Measurements from ENCODE around the gene NOTO. TPM values are rescaled to one million over a fixed set of nuclear protein-coding genes. Genes with fewer than 3 reads are reported as not detected.

The NOTO gene
- polyA plus RNA-seq, 1 experiment, result not detected

GRCh38 chr2:73243884-73244570, 41.7 kb downstream of the NOTO start:
- TF ChIP-seq CTCF (IDR thresholded peaks at IDR 0.05; ENCODE audit: low read depth, low read length), result no peak
- no peaks in the 10 kb centered on the region for H3K9me3 ChIP-seq (ENCODE audit: control insufficient read depth, insufficient read depth, low read length)
- H3K27ac ChIP-seq (ENCODE audit: low read depth, low read length), result no peak overlapping the region
- POLR2A ChIA-PET, result interaction anchor here (3.7 kb wide), 1 partner anchor 10 kb away, joined by 14 read pairs; the partner anchor contains the start of genes CCT7 and PRADC1
- no peak for DNase-seq (ENCODE audit: low read depth, low spot score)
- CTCF ChIA-PET, result interaction anchor here (1.5 kb wide), 1 partner anchor 18 kb away, joined by 4 read pairs; no protein-coding TSS in a partner anchor
- no peak overlapping the region for H3K4me3 ChIP-seq (ENCODE audit: low read depth, low read length)
- no peaks in the 10 kb centered on the region for H3K27me3 ChIP-seq (ENCODE audit: control insufficient read depth, insufficient read depth, low read length)

GRCh38 chr2:73244580-73244979, 42.2 kb downstream of the NOTO start:
- no peak for DNase-seq (ENCODE audit: low read depth, low spot score)
- no peak overlapping the region for H3K27ac ChIP-seq (ENCODE audit: low read depth, low read length)
- no peaks in the 10 kb centered on the region for H3K9me3 ChIP-seq (ENCODE audit: control insufficient read depth, insufficient read depth, low read length)
- TF ChIP-seq CTCF (IDR thresholded peaks at IDR 0.05; ENCODE audit: low read depth, low read length), result no peak
- no peaks in the 10 kb centered on the region for H3K27me3 ChIP-seq (ENCODE audit: control insufficient read depth, insufficient read depth, low read length)
- ChIA-PET CTCF (interaction anchor here (1.5 kb wide), 1 partner anchor 17 kb away, joined by 4 read pairs; no protein-coding TSS in a partner anchor), POLR2A (interaction anchor here (3.7 kb wide), 1 partner anchor 11 kb away, joined by 14 read pairs; the partner anchor contains the start of genes CCT7 and PRADC1)
- no peak overlapping the region for H3K4me3 ChIP-seq (ENCODE audit: low read depth, low read length)

- Histone ChIP-seq H3K9me3 (ENCODE audit: control insufficient read depth, insufficient read depth, low read length) (no peaks in the 10 kb centered on the region), H3K27ac (ENCODE audit: low read depth, low read length) (no peak overlapping the region), H3K27me3 (ENCODE audit: control insufficient read depth, insufficient read depth, low read length) (no peaks in the 10 kb centered on the region), H3K4me3 (ENCODE audit: low read depth, low read length) (no peak overlapping the region)
- no peak for DNase-seq (ENCODE audit: low read depth, low spot score)
- CTCF ChIA-PET, result interaction anchor here (1.1 kb wide), 1 partner anchor 21 kb away, joined by 5 read pairs; no protein-coding TSS in a partner anchor
- TF ChIP-seq CTCF (IDR thresholded peaks at IDR 0.05; ENCODE audit: low read depth, low read length), result no peak
- POLR2A ChIA-PET, result no interaction called here
These were observed 44.5 kb downstream of the NOTO start for GRCh38 chr2:73246850-73247249.

GRCh38 chr2:73249636-73250035, 47.3 kb downstream of the NOTO start:
- no peak overlapping the region for H3K4me3 ChIP-seq (ENCODE audit: low read depth, low read length)
- CTCF ChIA-PET, result no interaction called here
- H3K27ac ChIP-seq (ENCODE audit: low read depth, low read length), result no peak overlapping the region
- POLR2A ChIA-PET, result interaction anchor here (0.7 to 2.1 kb wide), 3 partner anchors 14 to 17 kb away, joined by 3 to 5 read pairs (median 4); partner anchors contain the start of genes CCT7 and PRADC1
- H3K9me3 ChIP-seq (ENCODE audit: control insufficient read depth, insufficient read depth, low read length), result no peaks in the 10 kb centered on the region
- no peak for TF ChIP-seq CTCF (IDR thresholded peaks at IDR 0.05; ENCODE audit: low read depth, low read length)
- DNase-seq (ENCODE audit: low read depth, low spot score), result no peak
- H3K27me3 ChIP-seq (ENCODE audit: control insufficient read depth, insufficient read depth, low read length), result no peaks in the 10 kb centered on the region

Data from AG04450 (cell line).